Measurements from ENCODE around the gene PI4KB.
"Not testable (repeated sequence)": the region's sequence is repeated elsewhere in the genome, so short reads cannot be mapped to it uniquely, and the experiment has no call there.

DNA sequence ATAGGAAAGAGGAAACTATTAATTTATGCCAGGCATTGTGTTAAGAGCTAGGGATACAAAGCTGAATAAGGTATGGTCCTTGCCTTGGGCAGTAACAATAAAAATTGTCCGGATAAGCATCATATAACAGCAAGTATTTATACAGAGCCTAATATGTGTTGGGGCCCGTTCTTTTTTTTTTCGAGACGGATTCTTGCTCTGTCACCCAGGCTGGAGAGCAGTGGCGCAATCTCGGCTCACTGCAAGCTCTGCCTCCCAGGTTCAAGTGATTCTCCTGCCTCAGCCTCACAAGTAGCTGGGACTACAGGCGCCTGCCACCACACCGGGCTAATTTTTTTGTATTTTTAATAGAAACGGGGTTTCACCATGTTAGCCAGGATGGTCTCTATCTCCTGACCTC is 23.1 kb upstream of the PI4KB start:
- not testable (repeated sequence) for TF ChIP-seq ZNF253 (CRISPR knock-in tag; IDR thresholded peaks at IDR 0.05; ENCODE audit: borderline replicate concordance); JUND (CRISPR knock-in tag; IDR thresholded peaks at IDR 0.05); ZNF614 (CRISPR knock-in tag; IDR thresholded peaks at IDR 0.05; ENCODE audit: borderline replicate concordance); CBFB (CRISPR knock-in tag; IDR thresholded peaks at IDR 0.05)
- TF ChIP-seq, protein P1, sequence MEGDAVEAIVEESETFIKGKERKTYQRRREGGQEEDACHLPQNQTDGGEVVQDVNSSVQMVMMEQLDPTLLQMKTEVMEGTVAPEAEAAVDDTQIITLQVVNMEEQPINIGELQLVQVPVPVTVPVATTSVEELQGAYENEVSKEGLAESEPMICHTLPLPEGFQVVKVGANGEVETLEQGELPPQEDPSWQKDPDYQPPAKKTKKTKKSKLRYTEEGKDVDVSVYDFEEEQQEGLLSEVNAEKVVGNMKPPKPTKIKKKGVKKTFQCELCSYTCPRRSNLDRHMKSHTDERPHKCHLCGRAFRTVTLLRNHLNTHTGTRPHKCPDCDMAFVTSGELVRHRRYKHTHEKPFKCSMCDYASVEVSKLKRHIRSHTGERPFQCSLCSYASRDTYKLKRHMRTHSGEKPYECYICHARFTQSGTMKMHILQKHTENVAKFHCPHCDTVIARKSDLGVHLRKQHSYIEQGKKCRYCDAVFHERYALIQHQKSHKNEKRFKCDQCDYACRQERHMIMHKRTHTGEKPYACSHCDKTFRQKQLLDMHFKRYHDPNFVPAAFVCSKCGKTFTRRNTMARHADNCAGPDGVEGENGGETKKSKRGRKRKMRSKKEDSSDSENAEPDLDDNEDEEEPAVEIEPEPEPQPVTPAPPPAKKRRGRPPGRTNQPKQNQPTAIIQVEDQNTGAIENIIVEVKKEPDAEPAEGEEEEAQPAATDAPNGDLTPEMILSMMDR (CRISPR knock-in tag; IDR thresholded peaks at IDR 0.05) = not testable (repeated sequence)

Measured in HepG2 (cell line).